GM03348 (cell line): Measurements from ENCODE around the gene FILIP1L.

ENCODE experiments used
- DNase-seq: peaks from one replicate; pipeline ENCODE4 v3.0.0; 2012; ENCODE audit warnings: low spot score

Gene FILIP1L

DNA sequence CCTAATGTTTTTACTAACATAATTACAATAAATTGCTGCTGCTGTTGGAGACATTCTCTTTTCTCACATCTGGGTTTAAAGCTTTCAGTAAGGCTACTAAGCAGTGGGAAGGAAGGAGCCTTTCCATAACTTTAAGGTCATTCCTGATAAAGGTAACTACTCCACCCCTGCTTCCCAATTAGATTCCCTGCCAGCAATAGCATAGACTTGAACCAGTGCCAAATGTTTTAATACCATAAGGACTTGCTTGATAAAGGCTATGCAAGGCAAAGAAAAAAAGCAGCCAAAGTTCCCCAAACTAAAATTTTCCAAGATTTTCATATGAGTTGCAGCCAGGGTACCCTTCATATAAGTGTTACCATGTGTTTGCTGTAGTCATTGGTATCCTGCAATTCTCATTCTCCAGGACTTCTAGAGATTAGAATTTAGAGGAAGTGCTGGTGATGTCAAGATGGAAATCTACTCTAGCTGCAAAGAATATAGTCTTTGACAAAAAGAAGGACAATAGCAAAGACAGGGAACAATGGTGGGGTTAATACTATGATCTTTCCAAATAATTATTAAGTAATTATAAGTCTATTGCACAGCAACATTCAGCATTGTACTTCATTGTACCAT, 106.1 kb downstream of the FILIP1L start:
- no peak for DNase-seq

DNA sequence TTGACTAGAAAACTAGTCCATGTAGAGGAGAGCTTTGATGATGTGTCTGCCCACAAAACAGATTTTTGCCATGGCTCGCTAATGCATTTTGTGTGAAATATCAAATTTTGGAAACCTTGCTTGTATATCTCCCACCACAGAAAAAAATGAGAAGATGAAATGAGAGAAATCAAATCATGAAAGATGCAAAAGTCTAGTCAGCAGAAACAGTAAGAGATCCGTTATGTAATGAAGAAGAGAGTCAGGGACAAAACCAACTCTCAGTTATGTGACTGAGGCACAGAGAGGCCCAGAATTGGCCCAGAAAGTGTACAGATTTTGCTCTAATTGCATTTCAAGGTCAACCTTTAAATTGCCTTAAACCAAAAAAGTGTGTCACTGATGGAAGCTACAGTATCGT, 107.0 kb downstream of the FILIP1L start:
- DNase-seq: no peak

DNA sequence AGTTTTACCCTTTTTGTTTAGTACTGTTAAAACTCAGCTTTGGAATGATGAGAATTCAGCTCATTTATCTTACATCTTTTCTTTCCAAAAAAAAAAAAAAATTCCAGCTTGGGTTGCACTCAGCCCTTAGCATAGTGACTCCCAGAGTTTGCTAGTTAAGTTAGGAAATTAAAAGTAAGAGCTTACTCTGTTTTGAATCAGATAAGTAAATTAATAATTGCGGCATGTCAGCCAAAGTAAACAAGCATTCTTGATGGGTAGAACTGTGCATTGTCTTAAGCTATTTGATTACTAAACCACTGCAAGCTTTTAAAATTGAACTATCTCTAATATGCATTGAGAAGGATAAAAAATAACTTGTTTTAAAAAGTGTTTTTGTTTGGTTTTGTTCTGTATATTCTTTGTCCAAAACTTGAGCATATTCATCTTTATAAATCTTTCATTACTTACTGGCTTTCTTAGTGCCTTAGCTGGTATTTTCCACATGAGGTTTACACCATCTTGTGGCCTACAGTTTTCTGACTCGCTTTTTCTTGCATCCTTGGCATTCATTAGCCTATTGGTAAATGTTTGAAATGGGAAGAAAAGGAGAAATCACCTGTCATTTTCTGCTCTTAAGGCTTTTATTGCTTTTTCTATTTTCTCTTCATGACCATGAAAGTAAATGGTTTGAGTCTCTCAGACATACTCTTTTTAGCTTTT, 107.6 kb downstream of the FILIP1L start:
- peak; percentile 27 for DNase-seq

DNA sequence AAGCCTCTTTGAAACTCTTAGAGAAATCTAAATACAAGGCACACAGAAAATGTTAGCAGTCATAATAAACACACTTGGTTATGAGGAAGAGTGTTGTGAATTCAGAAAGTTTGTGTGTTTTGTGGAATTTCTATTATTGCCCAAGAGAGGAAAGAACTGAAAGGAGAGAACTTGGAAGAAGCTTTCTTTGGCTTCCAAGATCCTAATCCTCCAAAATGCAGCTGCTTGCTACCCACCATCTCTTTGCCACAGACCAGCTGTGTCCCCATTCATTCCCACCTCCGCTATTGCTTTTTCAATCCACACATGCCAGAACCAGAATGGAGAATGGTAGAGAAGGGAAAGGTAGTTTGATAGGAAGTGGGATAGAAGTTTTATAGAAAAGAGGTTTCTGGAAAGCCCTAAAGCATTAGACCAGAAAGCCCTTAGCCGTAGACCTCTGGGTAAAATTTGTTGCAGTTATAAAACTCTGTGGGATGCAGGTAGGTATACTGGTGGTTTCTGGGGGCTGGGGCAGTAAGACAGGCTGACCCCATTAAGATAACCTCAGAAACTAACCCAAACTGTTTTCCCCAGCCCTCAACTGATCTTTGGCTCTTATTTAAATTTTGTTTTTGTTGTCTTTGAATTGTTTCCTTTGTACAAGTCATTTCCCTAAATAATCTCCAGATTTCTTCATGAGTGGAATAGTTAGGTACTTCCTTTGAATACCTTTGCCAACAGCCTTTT, 108.5 kb downstream of the FILIP1L start:
- no peak for DNase-seq

DNA sequence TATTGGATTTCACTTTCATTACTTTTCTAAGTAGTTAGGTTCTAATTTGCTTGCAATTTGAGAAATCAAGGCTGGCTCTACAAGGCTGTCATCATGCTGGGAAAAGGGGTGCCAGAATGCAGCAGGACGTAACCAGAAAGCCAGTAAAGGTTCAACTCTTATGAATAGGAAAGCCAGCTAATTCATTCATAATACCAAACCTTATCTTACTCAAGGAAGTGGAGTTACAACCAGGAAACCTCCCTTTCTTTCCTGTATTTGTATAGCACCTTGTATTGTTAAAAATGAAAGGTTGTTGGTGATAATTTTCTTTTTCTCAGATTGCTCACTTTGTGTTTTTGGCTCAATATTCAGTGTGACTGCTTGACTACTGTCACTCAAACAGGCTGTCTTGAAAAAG, 109.4 kb downstream of the FILIP1L start:
- DNase-seq: no peak

DNA sequence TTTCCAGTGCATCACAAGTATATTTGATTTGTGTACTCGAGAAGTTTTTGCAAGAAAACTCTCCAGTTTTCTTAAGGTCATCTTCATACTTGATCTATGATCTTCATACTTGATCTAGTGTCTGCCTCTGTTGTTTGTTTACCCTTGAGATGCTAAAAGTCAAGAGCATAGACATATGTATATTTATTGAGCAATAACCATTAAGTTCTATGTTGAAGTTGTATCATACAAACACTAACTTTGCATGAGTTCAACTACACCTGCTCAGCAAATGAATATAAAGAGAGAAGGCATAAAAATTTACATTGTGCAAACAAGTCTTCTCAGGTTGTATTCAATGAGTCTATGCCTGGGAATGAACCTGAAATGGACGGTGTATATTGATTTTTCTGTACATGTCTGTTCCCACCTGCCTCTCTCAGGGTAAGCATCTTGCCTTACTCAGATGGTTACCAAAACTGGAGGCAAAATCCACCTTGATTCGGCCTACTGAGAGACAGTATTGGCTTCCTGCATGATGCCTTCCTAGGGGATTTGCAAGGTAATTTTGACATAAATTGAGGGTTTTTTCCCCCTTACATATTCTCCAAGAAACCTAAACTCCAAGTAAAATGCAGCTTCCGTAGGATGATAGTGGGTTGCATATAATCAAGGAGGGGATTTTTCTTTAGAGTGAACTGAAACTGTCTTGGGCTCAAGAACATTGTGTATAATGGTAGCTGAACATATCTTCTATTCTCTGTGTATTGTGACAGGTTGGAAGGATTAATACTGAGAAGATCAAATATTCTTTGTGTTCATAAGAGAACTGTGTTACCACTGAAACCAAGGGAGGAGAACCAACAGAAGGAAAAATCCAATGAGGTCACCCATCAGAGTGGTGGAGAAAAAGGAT, 110.4 kb downstream of the FILIP1L start:
- no peak for DNase-seq

DNA sequence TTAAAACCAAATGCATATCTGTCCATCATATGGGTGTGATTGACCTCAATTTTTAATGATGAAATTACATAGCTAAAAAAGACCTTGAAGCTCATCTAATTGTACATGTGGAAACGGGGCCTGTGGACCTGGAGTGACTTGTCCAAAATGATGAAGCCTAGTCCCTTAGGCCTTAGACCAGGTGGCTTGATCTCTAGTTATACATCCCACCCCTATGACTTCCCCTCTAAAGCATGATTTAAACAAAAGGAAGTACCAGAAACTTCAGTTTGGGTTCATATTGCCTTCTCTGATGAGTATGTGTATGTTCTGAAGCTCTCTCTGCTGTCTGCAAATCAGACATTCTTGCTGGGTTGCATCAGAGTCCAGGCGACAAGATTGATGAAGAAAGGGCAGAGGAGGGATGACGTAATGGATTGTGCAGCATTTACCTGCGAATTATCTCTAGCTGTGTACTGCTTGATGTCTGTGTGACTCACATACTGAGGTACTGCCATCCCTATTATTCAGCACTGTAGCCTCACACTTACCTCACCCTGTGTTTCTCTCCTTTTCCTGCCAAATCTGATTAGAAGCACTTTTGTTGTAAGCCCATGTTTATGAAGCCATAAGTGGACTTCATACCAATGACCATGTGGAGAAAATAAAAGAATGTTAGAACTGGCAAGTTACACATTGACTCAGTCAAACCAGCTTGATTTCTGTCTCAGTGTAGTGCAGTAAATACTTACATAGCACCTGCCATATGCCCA, 111.5 kb downstream of the FILIP1L start:
- DNase-seq: peak; percentile 61

DNA sequence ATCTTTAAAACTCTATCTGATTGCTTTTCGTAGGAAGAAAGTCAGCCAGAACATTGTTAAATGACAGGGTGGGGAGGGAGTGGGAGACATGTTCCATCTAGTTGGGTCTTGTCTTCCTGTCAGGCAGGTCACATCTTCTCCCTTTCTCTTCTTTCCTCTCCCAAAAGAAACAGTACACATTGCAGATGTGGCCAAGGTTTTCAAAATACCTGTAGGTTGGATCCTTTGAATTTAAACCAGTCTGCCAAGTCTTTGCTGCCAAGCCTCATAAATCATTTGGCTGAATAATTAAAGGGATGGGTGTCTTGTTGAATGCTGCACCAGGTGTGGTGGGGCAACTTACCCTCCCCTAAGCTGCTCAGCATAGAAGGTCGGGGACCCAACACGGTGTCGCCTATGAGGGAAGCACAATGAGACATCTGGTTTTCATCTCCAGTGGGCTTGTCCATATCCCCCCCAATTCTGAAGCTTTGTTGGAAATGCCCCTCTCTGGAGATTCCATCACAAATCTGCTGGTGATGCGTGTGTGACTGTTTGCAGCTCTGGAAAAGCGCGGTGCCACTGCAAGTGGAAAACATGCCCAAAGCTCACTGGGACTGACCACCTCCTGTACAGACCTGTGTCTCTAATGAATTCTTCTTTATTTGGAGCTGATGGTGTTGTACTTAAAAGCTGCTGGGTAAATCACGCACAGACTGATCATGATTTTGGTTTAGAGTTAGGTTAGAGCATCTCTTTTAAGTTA, 112.6 kb downstream of the FILIP1L start:
- DNase-seq: no peak

DNA sequence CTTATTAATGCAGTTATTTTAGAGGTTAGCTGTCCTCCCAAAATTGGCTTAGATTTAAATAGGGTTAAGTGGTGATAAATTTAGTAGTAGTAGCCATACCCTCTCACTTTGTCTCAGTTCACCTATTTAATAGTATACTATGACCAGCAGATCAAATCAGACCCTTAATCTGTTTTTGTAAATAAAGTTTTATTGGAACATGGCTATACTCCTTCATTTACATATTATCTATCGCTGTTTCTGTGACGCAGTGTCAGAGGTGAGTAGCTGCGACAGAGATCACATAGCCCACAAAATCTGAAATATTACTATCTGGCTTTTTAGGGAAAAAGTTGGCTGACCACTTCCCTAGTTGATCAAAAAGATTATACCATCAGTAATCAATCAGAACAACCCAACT, 113.2 kb downstream of the FILIP1L start:
- no peak for DNase-seq

DNA sequence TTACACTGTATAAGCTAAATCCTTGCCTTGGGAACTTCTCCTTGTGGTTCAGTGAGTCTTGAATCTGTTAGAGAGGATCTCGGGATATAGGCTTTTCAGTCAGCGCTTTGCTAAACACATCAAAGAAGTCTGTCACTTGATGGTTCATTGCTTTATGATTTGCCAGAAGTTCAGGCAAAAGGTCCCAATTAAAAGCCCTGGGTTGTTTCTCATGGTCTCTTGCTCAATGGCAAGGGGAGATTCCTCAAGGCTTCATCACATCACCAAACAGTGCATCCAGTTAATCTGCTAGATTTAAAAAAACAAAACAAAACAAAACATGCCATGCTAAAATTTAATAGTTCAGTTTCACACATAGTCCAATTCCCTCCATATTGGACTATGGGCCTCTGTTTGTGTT, 114.8 kb downstream of the FILIP1L start:
- DNase-seq: peak; percentile 30

DNA sequence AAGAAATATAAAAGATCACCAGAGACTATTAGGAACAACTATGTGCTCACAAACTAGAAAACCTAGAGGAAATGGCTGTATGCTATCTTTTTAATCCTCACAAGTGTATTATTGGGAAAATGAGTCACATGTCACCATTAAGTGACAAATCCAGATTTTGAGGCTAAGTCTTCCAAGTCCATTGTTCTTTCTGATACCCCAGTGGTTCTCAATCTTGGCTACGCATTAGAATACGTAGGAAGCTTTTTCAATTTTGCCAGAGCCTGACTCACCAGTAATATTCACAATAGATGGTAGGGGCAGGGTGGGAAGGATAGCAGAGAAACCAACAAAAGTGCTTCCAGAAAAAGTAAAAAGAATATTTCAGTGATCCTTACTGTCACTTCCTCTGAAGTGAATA, 117.0 kb downstream of the FILIP1L start:
- no peak for DNase-seq

DNA sequence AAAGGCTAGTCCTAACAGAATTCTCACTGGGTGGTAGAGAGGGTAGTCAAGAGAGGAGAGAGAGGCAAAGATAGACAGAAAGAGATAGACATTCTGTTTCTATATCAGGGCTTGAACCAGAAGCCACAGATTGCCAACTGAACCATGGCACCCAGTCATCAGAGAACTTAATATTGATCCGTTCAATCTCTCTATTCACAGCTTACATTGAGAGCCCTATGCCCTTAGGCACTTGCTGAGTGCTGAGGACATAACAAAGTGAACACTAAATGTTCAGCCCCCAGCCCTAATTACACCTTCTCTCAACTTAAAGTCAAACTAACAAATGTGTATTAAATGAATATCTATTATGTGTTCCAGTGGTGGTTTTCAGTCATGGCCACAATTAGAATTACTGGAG, 124.1 kb downstream of the FILIP1L start:
- DNase-seq: no peak

DNA sequence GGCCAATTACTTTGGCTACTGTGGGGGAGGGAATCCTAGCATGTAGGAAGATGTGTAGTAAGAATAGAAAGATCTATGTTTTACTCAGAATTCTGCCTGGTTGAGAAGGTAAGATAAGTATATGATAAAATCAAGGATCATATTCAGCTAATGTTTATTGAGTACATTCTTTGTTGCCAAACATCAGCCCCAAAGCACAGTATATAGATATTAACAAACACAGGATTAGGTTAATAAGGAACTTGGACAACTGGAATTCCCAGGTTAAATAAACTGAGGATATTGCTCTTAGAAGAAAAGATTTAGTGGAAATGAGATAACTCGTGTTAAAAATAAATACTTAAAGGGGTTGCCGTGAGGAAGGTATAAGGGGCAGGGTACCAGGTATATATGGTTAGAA, 129.6 kb downstream of the FILIP1L start:
- DNase-seq: no peak

DNA sequence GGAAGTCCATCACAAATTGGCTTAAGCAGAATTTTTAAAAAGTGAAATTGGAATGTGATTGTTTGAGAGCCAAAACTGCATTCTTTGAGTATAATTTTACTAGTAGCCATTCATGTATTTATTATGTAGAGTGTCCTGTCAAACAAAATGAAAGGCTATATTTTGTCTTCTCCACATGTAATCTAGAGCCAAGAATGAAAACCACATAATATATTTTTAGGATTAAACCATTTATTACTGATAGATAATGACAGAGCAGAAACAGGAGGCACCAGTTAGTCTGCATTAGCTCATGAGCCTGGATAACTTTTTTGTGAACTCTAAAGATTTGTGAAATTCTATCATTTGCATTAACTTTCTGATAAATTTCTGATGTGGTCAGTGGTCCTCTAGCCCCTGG, 130.2 kb downstream of the FILIP1L start:
- DNase-seq: peak; percentile 24

DNA sequence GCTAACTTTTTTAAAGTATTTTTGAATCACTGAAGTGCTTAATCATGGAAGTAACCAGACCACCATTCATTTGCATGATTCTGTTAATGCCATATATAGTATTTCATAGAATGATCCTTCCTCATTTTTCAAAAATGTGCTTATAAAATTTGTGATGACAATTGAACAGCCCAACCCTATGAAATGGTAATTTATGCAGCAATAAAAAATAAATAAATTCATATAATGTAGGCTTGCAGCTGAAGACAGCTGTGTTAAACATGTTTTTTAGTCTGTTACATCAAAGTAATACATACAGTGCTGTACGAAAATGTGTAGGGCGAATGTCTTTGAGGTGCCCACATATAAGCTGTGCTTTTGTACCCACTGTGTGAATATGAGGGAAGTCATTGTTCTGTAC, 131.7 kb downstream of the FILIP1L start:
- no peak for DNase-seq

DNA sequence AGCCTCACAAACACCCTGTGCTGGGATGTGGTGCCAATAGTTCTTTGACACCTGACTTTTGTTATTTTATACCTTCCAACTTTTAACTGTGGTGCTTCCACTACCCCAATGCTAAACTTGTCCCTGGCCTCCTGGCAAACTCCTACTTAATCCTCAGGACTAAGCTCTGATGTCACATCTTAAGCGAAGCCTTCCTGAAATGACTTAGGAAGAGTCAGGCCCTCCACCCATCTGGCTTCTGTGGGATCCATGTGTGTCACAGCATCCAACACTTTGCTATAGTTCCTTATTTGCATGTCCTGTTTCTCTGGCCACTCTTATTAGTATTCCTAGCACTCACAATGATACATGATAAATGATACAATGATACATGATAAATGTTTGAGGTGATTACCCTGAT, 133.2 kb downstream of the FILIP1L start:
- DNase-seq: no peak

DNA sequence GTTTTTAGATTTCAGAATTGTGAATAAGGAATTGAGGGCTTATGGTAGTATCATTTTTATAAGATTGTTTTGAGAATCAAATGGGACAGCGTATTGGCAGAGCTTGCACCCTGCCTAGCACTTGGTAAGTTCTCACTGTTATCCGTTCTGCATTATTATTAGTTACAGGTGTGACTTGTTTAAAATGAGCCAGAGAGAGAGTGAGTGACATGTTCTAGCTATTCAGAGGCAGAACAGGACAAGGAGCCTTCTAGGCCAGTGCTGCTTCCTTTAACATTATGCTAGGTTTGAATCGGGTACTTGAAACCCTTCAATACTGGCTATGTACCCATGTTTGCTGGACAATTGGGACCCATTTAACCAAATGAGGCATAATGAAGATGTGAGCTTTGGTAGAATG, 133.7 kb downstream of the FILIP1L start:
- DNase-seq: no peak

DNA sequence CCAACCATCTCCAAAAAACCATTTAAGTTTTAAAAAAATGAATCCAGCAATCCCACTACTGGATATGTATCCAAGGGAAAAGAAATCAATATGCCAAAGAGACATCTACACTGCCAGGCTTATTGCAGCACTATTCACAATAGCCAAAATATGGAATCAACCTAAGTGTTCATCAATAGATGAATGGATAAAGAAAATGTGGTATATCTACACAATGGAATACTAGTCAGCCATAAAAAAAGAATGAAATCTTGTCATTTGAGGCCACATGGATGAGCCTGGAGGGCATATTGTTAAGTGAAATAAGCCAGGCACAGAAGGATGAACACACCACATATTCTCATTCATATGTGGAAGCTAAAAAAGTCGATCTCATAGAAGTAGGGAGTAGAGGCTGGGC, 136.1 kb downstream of the FILIP1L start:
- no peak for DNase-seq

DNA sequence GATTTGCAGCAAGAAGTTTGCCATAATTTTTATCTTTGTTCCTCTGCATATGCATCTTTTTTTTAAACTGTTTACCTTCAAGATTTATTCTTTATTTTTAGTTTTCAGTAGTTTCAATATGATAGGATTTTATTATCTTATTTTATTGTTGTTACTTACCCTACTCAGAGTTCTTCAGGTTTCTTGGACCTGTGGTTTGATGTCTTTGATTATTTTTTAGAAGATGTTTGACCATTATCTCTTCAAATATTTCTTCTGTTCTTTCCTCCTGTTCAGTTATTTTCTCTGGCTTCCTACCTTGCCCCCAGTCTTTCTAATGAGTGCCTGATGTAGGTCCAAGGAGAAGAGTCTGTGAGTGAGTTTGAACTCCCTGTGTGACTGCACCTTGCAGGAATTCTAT, 137.7 kb downstream of the FILIP1L start:
- DNase-seq: no peak

DNA sequence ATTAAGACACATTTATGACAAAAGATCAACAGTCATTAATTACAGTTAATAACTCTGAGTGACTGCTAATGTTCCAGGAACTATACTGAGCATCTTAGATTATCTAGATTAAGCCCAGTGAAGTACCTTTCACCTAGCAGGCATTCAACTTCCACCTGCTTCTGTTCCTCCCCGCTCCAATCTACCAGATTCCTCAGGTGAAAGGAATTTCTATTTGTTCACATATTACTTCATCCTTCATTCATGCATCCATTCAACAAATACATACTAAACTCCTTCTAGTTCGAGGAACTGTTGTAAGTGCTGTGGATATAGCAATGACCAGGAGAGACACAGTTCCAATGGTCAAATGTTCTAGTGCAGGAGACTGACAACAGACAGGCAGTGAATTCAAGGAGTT, 139.3 kb downstream of the FILIP1L start:
- no peak for DNase-seq
